Measurements from ENCODE around the gene OSBP2.

GRCh38 chr22:30885591-30885990 lies 190.9 kb downstream of the OSBP2 start:
- TF ChIP-seq CTCF (IDR thresholded peaks at IDR 0.05) (no peak), ZFX (IDR thresholded peaks at IDR 0.05; ENCODE audit: borderline replicate concordance) (no peak)

Measured in 22Rv1 (cell line).